H9 (cell line): ENCODE data around the gene LRRK1. TPM values are rescaled to one million over a fixed set of nuclear protein-coding genes. Genes with fewer than 3 reads are reported as not detected.

ENCODE experiments used
- DNase-seq: peaks from one replicate; pipeline ENCODE4 v3.0.0-alpha.2; 2017
- H2AFZ ChIP-seq: one replicate; pipeline ENCODE4 v1.6.1; 2013; ENCODE audit warnings: mild to moderate bottlenecking, low read length, control low read depth, moderate library complexity
- H2AK5ac ChIP-seq: 2 replicates; pipeline ENCODE4 v1.6.1; 2013; ENCODE audit warnings: low read length, control low read depth, mixed read lengths; ENCODE audit not compliant: insufficient read length
- H2BK120ac ChIP-seq: one replicate; pipeline ENCODE4 v1.6.1; 2013; ENCODE audit warnings: low read depth, mild to moderate bottlenecking, low read length, control low read depth, inconsistent platforms; ENCODE audit not compliant: poor library complexity, severe bottlenecking
- H2BK12ac ChIP-seq: 2 replicates; pipeline ENCODE4 v1.6.1; 2013; ENCODE audit warnings: low read length, control low read depth, mixed read lengths, low read depth; ENCODE audit not compliant: insufficient read length
- H2BK15ac ChIP-seq: 2 replicates; pipeline ENCODE4 v1.6.1; 2013; ENCODE audit warnings: low read depth, low read length, control low read depth
- H2BK20ac ChIP-seq: one replicate; pipeline ENCODE4 v1.6.1; 2013; ENCODE audit warnings: low read depth, mild to moderate bottlenecking, low read length, control low read depth, inconsistent platforms; ENCODE audit not compliant: poor library complexity, severe bottlenecking
- H2BK5ac ChIP-seq: 2 replicates; pipeline ENCODE4 v1.6.1; 2013; ENCODE audit warnings: low read length, control low read depth, mixed read lengths; ENCODE audit not compliant: insufficient read length
- H3K14ac ChIP-seq: 2 replicates; pipeline ENCODE4 v1.6.1; 2013; ENCODE audit warnings: low read length, control low read depth; ENCODE audit not compliant: insufficient read depth
- H3K18ac ChIP-seq: 2 replicates; pipeline ENCODE4 v1.6.1; 2013; ENCODE audit warnings: low read depth, mild to moderate bottlenecking, mixed read lengths, low read length, control low read depth; ENCODE audit not compliant: insufficient read length
- H3K23ac ChIP-seq: 2 replicates; pipeline ENCODE4 v1.6.1; 2013; ENCODE audit warnings: low read length, control low read depth, mixed read lengths, low read depth; ENCODE audit not compliant: insufficient read length
- H3K23me2 ChIP-seq: 2 replicates; pipeline ENCODE4 v1.6.1; 2013; ENCODE audit warnings: low read depth, mild to moderate bottlenecking, mixed read lengths, low read length, control low read depth; ENCODE audit not compliant: insufficient read length, poor library complexity, severe bottlenecking
- H3K27ac ChIP-seq: 2 replicates; pipeline ENCODE4 v1.5.1; 2013; ENCODE audit warnings: low read length, control low read depth, mixed read lengths, low read depth; ENCODE audit not compliant: insufficient read length
- H3K27me3 ChIP-seq: 2 replicates; pipeline ENCODE4 v1.6.1; 2013; ENCODE audit warnings: low read length, control low read depth, inconsistent platforms; ENCODE audit not compliant: insufficient read depth
- H3K4ac ChIP-seq: 2 replicates; pipeline ENCODE4 v1.6.1; 2013; ENCODE audit warnings: low read depth, mild to moderate bottlenecking, control low read depth, inconsistent platforms, low read length, moderate library complexity
- H3K4me1 ChIP-seq: 2 replicates; pipeline ENCODE4 v1.6.1; 2013; ENCODE audit warnings: low read length, control low read depth, inconsistent platforms; ENCODE audit not compliant: insufficient read depth
- H3K4me2 ChIP-seq: 2 replicates; pipeline ENCODE4 v1.6.1; 2013; ENCODE audit warnings: low read length, control low read depth, mixed read lengths; ENCODE audit not compliant: insufficient read length, insufficient read depth
- H3K56ac ChIP-seq: 2 replicates; pipeline ENCODE4 v1.6.1; 2013; ENCODE audit warnings: low read depth, mild to moderate bottlenecking, mixed read lengths, low read length, control low read depth; ENCODE audit not compliant: insufficient read length
- H3K79me1 ChIP-seq: 2 replicates; pipeline ENCODE4 v1.6.1; 2013; ENCODE audit warnings: low read depth, mild to moderate bottlenecking, moderate library complexity, low read length, control low read depth, inconsistent platforms; ENCODE audit not compliant: insufficient read depth, poor library complexity, severe bottlenecking
- H3K79me2 ChIP-seq: 2 replicates; pipeline ENCODE4 v1.6.1; 2013; ENCODE audit warnings: low read length, control low read depth, inconsistent platforms; ENCODE audit not compliant: insufficient read depth
- H3K9ac ChIP-seq: 2 replicates; pipeline ENCODE4 v1.6.1; 2013; ENCODE audit warnings: low read length, control low read depth, mixed read lengths; ENCODE audit not compliant: insufficient read length; ENCODE audit errors: extremely low read depth
- H3K9me3 ChIP-seq: one replicate; pipeline ENCODE4 v1.6.1; 2013; ENCODE audit warnings: low read depth, low read length, inconsistent platforms; ENCODE audit not compliant: control insufficient read depth
- H3T11ph ChIP-seq: one replicate; pipeline ENCODE4 v1.6.1; 2013; ENCODE audit warnings: mild to moderate bottlenecking, low read length, control low read depth, inconsistent platforms
- H4K20me1 ChIP-seq: one replicate; pipeline ENCODE4 v1.6.1; 2013; ENCODE audit not compliant: control insufficient read depth, insufficient read length, insufficient read depth
- H4K5ac ChIP-seq: 2 replicates; pipeline ENCODE4 v1.6.1; 2013; ENCODE audit warnings: low read depth, mild to moderate bottlenecking, mixed read lengths, low read length, control low read depth; ENCODE audit not compliant: insufficient read length
- H4K8ac ChIP-seq: replicated peaks from 2 replicates; pipeline ENCODE4 v1.6.1; 2013; ENCODE audit warnings: low read length, control low read depth, mixed read lengths, low read depth; ENCODE audit not compliant: insufficient read length
- H4K91ac ChIP-seq: 2 replicates; pipeline ENCODE4 v1.6.1; 2013; ENCODE audit warnings: low read depth, mild to moderate bottlenecking, moderate library complexity, mixed read lengths, low read length, control low read depth; ENCODE audit not compliant: insufficient read length
- H3K27ac Mint-ChIP-seq, 3 experiments: 2 replicates in 2 of 3; 3 replicates in 1 of 3; pipeline ENCODE4 v1.8.0; 2020 to 2021; ENCODE audit warnings: mixed read lengths in 3 of 3, mild to moderate bottlenecking in 1 of 3, moderate library complexity in 1 of 3
- H3K27me3 Mint-ChIP-seq: 2 replicates; pipeline ENCODE4 v1.8.0; 2021; ENCODE audit warnings: low read depth, mild to moderate bottlenecking, moderate library complexity, mixed read lengths
- H3K36me3 Mint-ChIP-seq, 3 experiments: 2 replicates in 2 of 3; 3 replicates in 1 of 3; pipeline ENCODE4 v1.8.0; 2020 to 2021; ENCODE audit warnings: low read depth in 3 of 3, mixed read lengths in 3 of 3; ENCODE audit not compliant: insufficient read depth in 1 of 3
- H3K4me1 Mint-ChIP-seq, 2 experiments: 2 replicates each; pipeline ENCODE4 v1.8.0; 2020; ENCODE audit warnings: mixed read lengths in 2 of 2
- H3K4me3 Mint-ChIP-seq, 2 experiments: 2 replicates in 1 of 2; 3 replicates in 1 of 2; pipeline ENCODE4 v1.8.0; 2020 to 2021; ENCODE audit warnings: mild to moderate bottlenecking in 2 of 2, mixed read lengths in 2 of 2, moderate library complexity in 1 of 2
- H3K9me3 Mint-ChIP-seq, 2 experiments: 2 replicates in 1 of 2; 3 replicates in 1 of 2; pipeline ENCODE4 v1.8.0; 2020; ENCODE audit warnings: mild to moderate bottlenecking in 2 of 2, mixed read lengths in 2 of 2, moderate library complexity in 1 of 2
- CTCF ChIP-seq: fragments of 200-600 bp; sonication (generic); conservative IDR thresholded peaks from 3 replicates; pipeline ENCODE4 v1.8.0; 2021; ENCODE audit warnings: antibody characterized with exemption, mild to moderate bottlenecking
- WGBS: extraction: QIAGEN DNeasy Blood & Tissue Kit; methylation state at CpG from one replicate; pipeline ENCODE4 v1.1.7; 2013; ENCODE audit warnings: missing lambda C conversion rate, low lambda C conversion rate, mixed read lengths; ENCODE audit not compliant: insufficient read length; ENCODE audit errors: extremely low coverage; 5-methylcytosine and 5-hydroxymethylcytosine counted together
- total RNA-seq: library from RNA; stranded (reverse); gene quantifications from 2 replicates; pipeline ENCODE4 v1.2.1, GENCODE V29; 2021

The LRRK1 gene
- total RNA-seq, 1 experiment from 2014 or later = 4.0 TPM

- TF ChIP-seq CTCF = no peak
- peaks cover 69% of the 10 kb centered on the region for H3K27me3 Mint-ChIP-seq
Observed at GRCh38 chr15:101047301-101047781, 128.2 kb downstream of the LRRK1 start.

More at GRCh38 chr15:101047301-101047781, 128.2 kb downstream of the LRRK1 start:
- Histone ChIP-seq H2AFZ (no peak overlapping the region), H3K27ac (no peak overlapping the region), H2BK5ac (no peak overlapping the region), H2BK20ac (no peak overlapping the region), H4K20me1 (no peaks in the 10 kb centered on the region), H3K23ac (no peak overlapping the region), H4K5ac (no peak overlapping the region), H2BK12ac (no peak overlapping the region), H3K27me3 (no peaks in the 10 kb centered on the region), H3K79me2 (no peaks in the 10 kb centered on the region), H3K4me1 (no peaks in the 10 kb centered on the region), H4K8ac (no peak overlapping the region), H2AK5ac (no peak overlapping the region), H3K4ac (no peak overlapping the region), H2BK15ac (no peak overlapping the region), H3K18ac (no peak overlapping the region), H3K79me1 (no peaks in the 10 kb centered on the region), H3K9ac (no peak overlapping the region), H4K91ac (no peak overlapping the region), H3K56ac (no peak overlapping the region), H3K4me2 (peak overlapping the region; percentile 20), H3T11ph (no peak overlapping the region), H2BK120ac (no peak overlapping the region), H3K23me2 (no peaks in the 10 kb centered on the region), H3K14ac (no peak overlapping the region; the same call in 1 of the 2 replicates), H3K9me3 (no peaks in the 10 kb centered on the region)
- H3K27ac Mint-ChIP-seq = no peak overlapping the region; a peak in 1 of 7 replicates
- no CpG with 5 or more reads among the region's 22 CpGs for WGBS
- peak; percentile 83 for DNase-seq
- H3K4me1 Mint-ChIP-seq = peaks cover 32 to 48% of the 10 kb centered on the region in 2 experiments
- H3K36me3 Mint-ChIP-seq = no peaks in the 10 kb centered on the region
- H3K9me3 Mint-ChIP-seq = no peaks in the 10 kb centered on the region; a peak in 1 of 5 replicates
- H3K4me3 Mint-ChIP-seq = peak overlapping the region; percentile 12 to 63; a peak in 4 of 5 replicates
